ENCODE measurements around the gene PSMC3IP.
A peak's percentile ranks its signal among the peaks of the same experiment; 100 is the strongest.

PSMC3IP gene

GRCh38 chr17:42537156-42537805, 40.2 kb downstream of the PSMC3IP start:
- no peak for DNase-seq

GRCh38 chr17:42536372-42537155, 41.0 kb downstream of the PSMC3IP start:
- DNase-seq, result peak; percentile 91

GRCh38 chr17:42536048-42536371, 41.5 kb downstream of the PSMC3IP start, which contains the start of gene NAGLU:
Gene NAGLU, plus strand, starts transcription at chr17:42536241. Its CDS starts 32 bp downstream, at chr17:42536273.
- DNase-seq, result peak; percentile 95

GRCh38 chr17:42535155-42536047, 42.1 kb downstream of the PSMC3IP start:
- peak; percentile 54 for DNase-seq

GRCh38 chr17:42531455-42532354, 45.8 kb downstream of the PSMC3IP start:
- DNase-seq, result peak; percentile 91

GRCh38 chr17:42530952-42531454, 46.5 kb downstream of the PSMC3IP start:
- peak; percentile 56 for DNase-seq

- peak; percentile 56 for DNase-seq
These were observed 48.5 kb downstream of the PSMC3IP start for GRCh38 chr17:42529061-42529460.

GRCh38 chr17:42527932-42528331, 49.6 kb downstream of the PSMC3IP start:
- no peak for DNase-seq

GRCh38 chr17:42526031-42526444, 51.5 kb downstream of the PSMC3IP start:
- DNase-seq, result no peak

GRCh38 chr17:42525221-42525620, 52.3 kb downstream of the PSMC3IP start:
- DNase-seq, result no peak

- peak; percentile 53 for DNase-seq
These were observed 54.7 kb downstream of the PSMC3IP start for GRCh38 chr17:42522798-42523278.
